A549 (cell line): ENCODE results near the gene TINAG. TPM values are rescaled to one million over a fixed set of nuclear protein-coding genes. Genes with fewer than 3 reads are reported as not detected.

Source experiments
- ATAC-seq, 2 experiments: fragments of 200-7000 bp in 1 of 2; fragments of >200 bp in 1 of 2; cut with Nextera tagmentation in 1 of 2; cut with Tn5 transposase in 1 of 2; 3 replicates each; pipeline versions ENCODE4 v1.8.0 to v1.9.1; 2018 to 2020; ENCODE audit warnings: mild to moderate bottlenecking in 1 of 2, moderate library complexity in 1 of 2
- CTCF ChIA-PET: fragments of 300-600 bp; sonication (Branson Sonifier 250); formaldehyde crosslinking; extraction: SDS; loops from one replicate; lab custom pipeline; 2021; ENCODE audit warnings: antibody characterized with exemption, inconsistent platforms; lab: Yijun Ruan, JAX
- POLR2A ChIA-PET: fragments of 350-600 bp; formaldehyde crosslinking; extraction: SDS; loops from one replicate; lab custom pipeline; 2021; ENCODE audit warnings: antibody characterized with exemption, inconsistent platforms; lab: Yijun Ruan, JAX
- DNase-seq, 2 experiments: peaks; one replicate each; pipeline versions ENCODE4 v3.0.0 to v3.0.0-alpha.2; 2011 to 2016; ENCODE audit warnings: low read depth in 1 of 2, low spot score in 1 of 2
- FAIRE-seq: peaks from 2 replicates; lab custom pipeline; 2011; peaks lifted over from hg19 to GRCh38; lab: Jason Lieb, UNC
- H3K27ac ChIP-seq, 2 experiments: fragments of >200 bp; sonication (Bioruptor Twin); formaldehyde crosslinking; 3 replicates each; pipeline ENCODE4 v1.5.1; 2016 to 2017
- H3K4me1 ChIP-seq: fragments of >200 bp; sonication (Bioruptor Twin); formaldehyde crosslinking; 3 replicates; pipeline ENCODE4 v1.6.1; 2016
- H3K4me2 ChIP-seq: fragments of >200 bp; sonication (Bioruptor Twin); formaldehyde crosslinking; 3 replicates; pipeline ENCODE4 v1.6.1; 2016
- H3K4me3 ChIP-seq: fragments of >200 bp; sonication (Bioruptor Twin); formaldehyde crosslinking; 3 replicates; pipeline ENCODE4 v1.5.1; 2016
- H3K9me3 ChIP-seq: fragments of >200 bp; sonication (Bioruptor Twin); formaldehyde crosslinking; 3 replicates; pipeline ENCODE4 v1.6.1; 2016
- CBX8 ChIP-seq: fragments of 200-600 bp; sonication (generic); IDR thresholded peaks from 2 replicates; pipeline ENCODE4 v1.6.1; 2016
- CEBPB ChIP-seq, 2 experiments: fragments of >200 bp in 1 of 2; sonication (Bioruptor Twin) in 1 of 2; formaldehyde crosslinking in 1 of 2; IDR thresholded peaks; 2 replicates each; pipeline ENCODE4 v1.6.1; 2012 to 2016
- CHD4 ChIP-seq: fragments of 200-600 bp; sonication (generic); IDR thresholded peaks from 2 replicates; pipeline ENCODE4 v1.6.1; 2016; ENCODE audit warnings: antibody characterized with exemption, mild to moderate bottlenecking, borderline replicate concordance
- EHF ChIP-seq: fragments of 250-450 bp; sonication (Bioruptor Pico); IDR thresholded peaks from 2 replicates; pipeline ENCODE4 v1.5.0; 2020; ENCODE audit warnings: mild to moderate bottlenecking
- EHMT2 ChIP-seq: fragments of 200-600 bp; sonication (generic); IDR thresholded peaks from 2 replicates; pipeline ENCODE4 v1.6.1; 2016; ENCODE audit warnings: antibody characterized with exemption, low read depth, mild to moderate bottlenecking, moderate library complexity
- EP300 ChIP-seq, 2 experiments: fragments of >200 bp; sonication (Bioruptor Twin); formaldehyde crosslinking; IDR thresholded peaks; 2 replicates in 1 of 2; 3 replicates in 1 of 2; pipeline ENCODE4 v1.6.1; 2016 to 2017
- ESRRA ChIP-seq: fragments of 150-350 bp; IDR thresholded peaks from 2 replicates; pipeline ENCODE4 v1.6.1; 2014; ENCODE audit warnings: mild to moderate bottlenecking, low read length, borderline replicate concordance
- FOXS1 ChIP-seq: fragments of 250-450 bp; sonication (Bioruptor Pico); IDR thresholded peaks from 2 replicates; pipeline ENCODE4 v1.5.0; 2020; ENCODE audit warnings: mild to moderate bottlenecking, moderate library complexity
- GATA3 ChIP-seq: IDR thresholded peaks from 2 replicates; pipeline ENCODE4 v1.6.1; 2012; ENCODE audit warnings: borderline replicate concordance
- HOXA7 ChIP-seq: fragments of 250-450 bp; sonication (Bioruptor Pico); IDR thresholded peaks from 2 replicates; pipeline ENCODE4 v1.5.0; 2020; ENCODE audit warnings: mild to moderate bottlenecking, moderate library complexity
- MAFK ChIP-seq: fragments of 450-650 bp; IDR thresholded peaks from 2 replicates; pipeline ENCODE4 v1.6.1; 2014; ENCODE audit not compliant: partially characterized antibody
- MAZ ChIP-seq: fragments of 150-350 bp; IDR thresholded peaks from 2 replicates; pipeline ENCODE4 v1.6.1; 2014; ENCODE audit warnings: antibody characterized with exemption, low read depth, low read length, borderline replicate concordance
- NFE2L2 ChIP-seq: fragments of 150-350 bp; conservative IDR thresholded peaks from 2 replicates; pipeline ENCODE4 v1.6.1; 2014; ENCODE audit warnings: low read length
- PBX3 ChIP-seq: IDR thresholded peaks from 2 replicates; pipeline ENCODE4 v1.6.1; 2012
- PHF8 ChIP-seq: fragments of 200-600 bp; sonication (generic); IDR thresholded peaks from 2 replicates; pipeline ENCODE4 v1.6.1; 2016; ENCODE audit warnings: low read depth, mild to moderate bottlenecking, antibody characterized with exemption, moderate library complexity, borderline replicate concordance
- RARB ChIP-seq: fragments of 250-450 bp; sonication (Bioruptor Pico); IDR thresholded peaks from 2 replicates; pipeline ENCODE4 v1.8.0; 2021; ENCODE audit warnings: mild to moderate bottlenecking, moderate library complexity
- REST ChIP-seq: fragments of 200-600 bp; sonication (generic); IDR thresholded peaks from 2 replicates; pipeline ENCODE4 v1.6.1; 2016; ENCODE audit warnings: antibody characterized with exemption, mild to moderate bottlenecking, moderate library complexity
- RFX5 ChIP-seq: fragments of 450-650 bp; IDR thresholded peaks from 2 replicates; pipeline ENCODE4 v1.7.1; 2014; ENCODE audit warnings: antibody characterized with exemption, mild to moderate bottlenecking, moderate library complexity
- SMC3 ChIP-seq: fragments of >200 bp; sonication (Bioruptor Twin); formaldehyde crosslinking; IDR thresholded peaks from 3 replicates; pipeline ENCODE4 v1.6.1; 2018; ENCODE audit warnings: inconsistent platforms
- TP53 ChIP-seq: fragments of 250-450 bp; sonication (Bioruptor Pico); IDR thresholded peaks from 2 replicates; pipeline ENCODE4 v1.5.0; 2021; ENCODE audit warnings: mild to moderate bottlenecking, moderate library complexity
- ZC3H11A ChIP-seq: fragments of 450-650 bp; IDR thresholded peaks from 2 replicates; pipeline ENCODE4 v1.6.1; 2014; ENCODE audit warnings: antibody characterized with exemption, mild to moderate bottlenecking
- ZNF302 ChIP-seq: fragments of 250-450 bp; sonication (Bioruptor Pico); IDR thresholded peaks from 2 replicates; pipeline ENCODE4 v1.9.0; 2021; ENCODE audit warnings: inconsistent platforms, mild to moderate bottlenecking, moderate library complexity
- WGBS: methylation state at CpG from one replicate; pipeline ENCODE4 v1.1.6; 2017; ENCODE audit errors: missing lambda C conversion rate; 5-methylcytosine and 5-hydroxymethylcytosine counted together
- polyA plus RNA-seq, 4 experiments: library from polyadenylated mRNA; depleted of rRNA in 3 of 4; stranded (reverse); fragments of >200 nt; fragmentation: RNase III in 1 of 4; extraction: RNeasy Plus Mini Kit Qiagen cat#74134 plus additional on column Dnase treatment in 1 of 4; gene quantifications; 2 replicates in 3 of 4; 3 replicates in 1 of 4; pipeline ENCODE4 v1.2.3, GENCODE V29; 2011 to 2017
- TF ChIP-seq, protein P1 (sequence below): fragments of 450-650 bp; IDR thresholded peaks from 2 replicates; pipeline ENCODE4 v1.6.1; 2014; ENCODE audit warnings: antibody characterized with exemption
- TF ChIP-seq, protein P2 (sequence below): IDR thresholded peaks from 2 replicates; pipeline ENCODE4 v1.6.1; 2012; ENCODE audit warnings: low read depth, borderline replicate concordance
- TF ChIP-seq, protein P3 (sequence below): IDR thresholded peaks from 2 replicates; pipeline ENCODE4 v1.6.1; 2012

The TINAG gene
- polyA plus RNA-seq, 2 of the 4 experiments (the other 2 are of a cell fraction): 0.04 to 0.48 TPM

DNA sequence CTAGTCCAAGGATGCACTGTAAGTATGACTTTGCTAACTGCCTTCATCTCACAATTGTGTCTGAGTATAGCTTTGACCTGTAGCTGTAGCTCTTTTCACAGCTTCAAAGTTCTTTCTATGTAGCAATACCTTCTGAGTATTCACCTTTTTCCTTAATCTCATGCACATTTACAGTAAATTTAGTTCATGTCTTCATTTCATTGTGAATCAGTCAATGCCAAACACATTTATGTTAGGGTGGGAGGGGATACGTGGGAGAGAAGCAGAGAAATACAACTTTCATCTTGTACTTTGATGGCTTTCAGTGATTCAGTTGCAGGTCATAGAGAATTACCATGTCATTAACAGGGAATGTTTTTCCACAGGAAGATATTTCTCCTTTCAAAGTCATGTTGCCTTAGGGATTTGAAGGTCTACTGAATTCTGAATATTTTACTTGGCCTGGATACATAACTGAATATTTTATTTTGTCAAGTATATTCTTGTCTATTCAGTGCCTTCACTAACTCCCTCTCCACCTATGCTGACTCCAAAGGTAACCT, 119.2 kb downstream of the TINAG start:
- no peak for DNase-seq
- H3K4me2 ChIP-seq: no peak overlapping the region

GRCh38 chr6:54428431-54428830, 120.2 kb downstream of the TINAG start:
- ChIA-PET CTCF (no interaction called here), POLR2A (no interaction called here)
- Histone ChIP-seq H3K4me2 (no peak overlapping the region), H3K27ac (no peak overlapping the region), H3K4me3 (no peak overlapping the region), H3K4me1 (no peaks in the 10 kb centered on the region), H3K9me3 (no peaks in the 10 kb centered on the region)
- DNase-seq: no peak
- TF ChIP-seq FOXS1 (CRISPR knock-in tag) (no peak), RFX5 (no peak), SMC3 (no peak)
- TF ChIP-seq, protein P1, sequence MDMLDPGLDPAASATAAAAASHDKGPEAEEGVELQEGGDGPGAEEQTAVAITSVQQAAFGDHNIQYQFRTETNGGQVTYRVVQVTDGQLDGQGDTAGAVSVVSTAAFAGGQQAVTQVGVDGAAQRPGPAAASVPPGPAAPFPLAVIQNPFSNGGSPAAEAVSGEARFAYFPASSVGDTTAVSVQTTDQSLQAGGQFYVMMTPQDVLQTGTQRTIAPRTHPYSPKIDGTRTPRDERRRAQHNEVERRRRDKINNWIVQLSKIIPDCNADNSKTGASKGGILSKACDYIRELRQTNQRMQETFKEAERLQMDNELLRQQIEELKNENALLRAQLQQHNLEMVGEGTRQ: no peak
- WGBS: 20% methylated on average over 1 of the region's 1 CpG
- no peak for ATAC-seq
- FAIRE-seq: no peak

More for the DNA sequence above, 119.2 kb downstream of the TINAG start:
- Histone ChIP-seq H3K4me1 (no peaks in the 10 kb centered on the region), H3K4me3 (no peak overlapping the region), H3K27ac (no peak overlapping the region), H3K9me3 (no peaks in the 10 kb centered on the region)
- POLR2A ChIA-PET: no interaction called here
- FAIRE-seq (no peak), ATAC-seq (no peak)
- CTCF ChIA-PET: no interaction called here
- TF ChIP-seq PHF8 (no peak), CEBPB (IDR thresholded peaks at IDR 0.05) (no peak), EP300 (IDR thresholded peaks at IDR 0.05) (no peak), SMC3 (no peak), MAFK (no peak), FOXS1 (CRISPR knock-in tag) (no peak), ZNF302 (no peak), MAZ (no peak), REST (no peak), RARB (no peak), ZC3H11A (no peak), CHD4 (no peak), HOXA7 (CRISPR knock-in tag) (no peak)
- TF ChIP-seq, protein P1: no peak
- TF ChIP-seq, protein P2, sequence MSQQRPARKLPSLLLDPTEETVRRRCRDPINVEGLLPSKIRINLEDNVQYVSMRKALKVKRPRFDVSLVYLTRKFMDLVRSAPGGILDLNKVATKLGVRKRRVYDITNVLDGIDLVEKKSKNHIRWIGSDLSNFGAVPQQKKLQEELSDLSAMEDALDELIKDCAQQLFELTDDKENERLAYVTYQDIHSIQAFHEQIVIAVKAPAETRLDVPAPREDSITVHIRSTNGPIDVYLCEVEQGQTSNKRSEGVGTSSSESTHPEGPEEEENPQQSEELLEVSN: no peak
- TF ChIP-seq, protein P3, sequence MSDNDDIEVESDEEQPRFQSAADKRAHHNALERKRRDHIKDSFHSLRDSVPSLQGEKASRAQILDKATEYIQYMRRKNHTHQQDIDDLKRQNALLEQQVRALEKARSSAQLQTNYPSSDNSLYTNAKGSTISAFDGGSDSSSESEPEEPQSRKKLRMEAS: no peak
- 58% methylated on average over 1 of the region's 1 CpG for WGBS

DNA sequence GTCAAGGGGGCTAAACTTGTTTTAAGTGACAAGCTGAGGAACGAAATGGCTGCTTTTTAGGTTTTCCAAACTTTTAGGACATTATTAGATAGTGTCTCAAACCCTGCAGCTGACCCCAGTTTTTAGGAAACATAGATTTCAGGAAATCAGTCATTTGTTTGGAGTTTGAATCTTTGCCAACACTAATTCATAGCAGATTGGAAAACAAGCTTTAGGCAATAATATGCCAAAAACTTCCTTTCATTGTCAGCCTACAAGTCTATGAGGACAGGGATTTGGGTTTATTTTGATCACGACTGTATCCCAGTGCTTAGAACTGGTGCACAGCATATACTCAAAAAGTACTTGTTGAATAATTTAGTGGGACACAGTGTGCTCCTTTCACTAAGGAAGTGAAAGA, 123.2 kb downstream of the TINAG start:
- H3K4me3 ChIP-seq: no peak overlapping the region
- no peak overlapping the region for H3K27ac ChIP-seq
- DNase-seq (no peak), FAIRE-seq (no peak), ATAC-seq (no peak)
- ChIA-PET CTCF (interaction anchor here (1.2 kb wide), 1 partner anchor 637 kb away, joined by 4 read pairs; no protein-coding TSS in a partner anchor), POLR2A (no interaction called here)
- TF ChIP-seq ESRRA (no peak), NFE2L2 (no peak), EHF (CRISPR knock-in tag) (no peak), CBX8 (no peak), PBX3 (no peak), GATA3 (no peak), CEBPB (IDR thresholded peaks at IDR 0.05) (no peak), TP53 (no peak), EHMT2 (no peak)
- TF ChIP-seq, protein P1: no peak
- no peaks in the 10 kb centered on the region for H3K4me1 ChIP-seq
- 39% methylated on average over 2 of the region's 2 CpGs for WGBS
- H3K9me3 ChIP-seq: no peaks in the 10 kb centered on the region
- H3K4me2 ChIP-seq: no peak overlapping the region
